Measurements from ENCODE around the gene HEBP2.

GRCh38 chr6:138420356-138420755 lies 16.3 kb downstream of the HEBP2 start:
- TF ChIP-seq EZH2 (IDR thresholded peaks at IDR 0.05) (no peak), FOSL1 (IDR thresholded peaks at IDR 0.05; ENCODE audit: low read depth) (no peak)
